Left forelimb (tissue), 1 donor: ENCODE data around the gene PEMT.

Source experiments
- DNase-seq: peaks from one replicate; pipeline ENCODE4 v3.0.0-alpha.2; 2018; ENCODE audit warnings: low spot score

PEMT gene

DNA sequence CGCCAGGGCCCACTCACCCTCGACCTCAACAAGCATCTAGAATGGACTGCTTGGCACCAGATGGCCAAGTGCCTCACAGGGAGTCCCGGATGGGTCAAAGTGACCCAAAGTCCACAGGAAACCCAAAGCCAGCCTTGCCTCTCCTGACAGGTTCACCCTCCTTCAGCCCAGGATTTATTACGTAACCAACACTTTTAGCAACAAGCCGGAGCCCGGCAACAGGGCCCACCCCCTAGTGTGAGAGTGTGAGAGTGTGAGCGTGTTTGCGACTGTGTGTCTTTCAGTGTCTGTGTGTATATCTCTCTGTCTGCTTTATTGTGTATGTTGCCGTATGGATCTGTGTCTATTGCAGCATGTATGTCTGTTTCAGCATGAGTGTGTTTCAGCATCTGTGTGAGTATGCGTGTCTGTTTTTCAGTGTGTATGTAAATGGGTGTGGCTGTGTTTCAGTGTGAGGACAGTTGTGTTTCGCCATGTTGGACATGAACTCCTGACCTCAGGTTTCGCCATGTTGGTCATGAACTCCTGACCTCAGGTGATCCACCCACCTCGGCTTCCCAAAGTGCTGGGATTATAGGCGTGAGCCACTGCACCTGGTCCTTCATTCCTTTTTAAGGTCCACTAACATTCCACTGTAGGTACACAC, 13.7 kb upstream of the PEMT start:
- DNase-seq = no peak

DNA sequence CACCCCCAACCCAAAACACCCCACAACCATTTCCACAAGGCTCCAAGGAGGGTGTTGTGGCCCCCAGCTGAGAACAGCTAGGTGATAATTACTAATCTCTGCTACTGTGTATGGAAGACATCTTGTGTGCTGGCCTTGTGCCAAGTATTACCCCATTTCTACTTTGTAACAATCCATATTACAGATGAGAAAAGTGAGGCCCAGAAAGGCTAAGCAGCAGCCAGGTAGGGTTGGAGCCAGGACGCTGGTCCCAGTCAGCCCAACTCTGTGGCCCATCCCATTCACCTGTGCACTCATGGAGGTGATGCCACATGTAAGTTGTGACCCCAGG, 12.4 kb upstream of the PEMT start:
- DNase-seq = no peak

DNA sequence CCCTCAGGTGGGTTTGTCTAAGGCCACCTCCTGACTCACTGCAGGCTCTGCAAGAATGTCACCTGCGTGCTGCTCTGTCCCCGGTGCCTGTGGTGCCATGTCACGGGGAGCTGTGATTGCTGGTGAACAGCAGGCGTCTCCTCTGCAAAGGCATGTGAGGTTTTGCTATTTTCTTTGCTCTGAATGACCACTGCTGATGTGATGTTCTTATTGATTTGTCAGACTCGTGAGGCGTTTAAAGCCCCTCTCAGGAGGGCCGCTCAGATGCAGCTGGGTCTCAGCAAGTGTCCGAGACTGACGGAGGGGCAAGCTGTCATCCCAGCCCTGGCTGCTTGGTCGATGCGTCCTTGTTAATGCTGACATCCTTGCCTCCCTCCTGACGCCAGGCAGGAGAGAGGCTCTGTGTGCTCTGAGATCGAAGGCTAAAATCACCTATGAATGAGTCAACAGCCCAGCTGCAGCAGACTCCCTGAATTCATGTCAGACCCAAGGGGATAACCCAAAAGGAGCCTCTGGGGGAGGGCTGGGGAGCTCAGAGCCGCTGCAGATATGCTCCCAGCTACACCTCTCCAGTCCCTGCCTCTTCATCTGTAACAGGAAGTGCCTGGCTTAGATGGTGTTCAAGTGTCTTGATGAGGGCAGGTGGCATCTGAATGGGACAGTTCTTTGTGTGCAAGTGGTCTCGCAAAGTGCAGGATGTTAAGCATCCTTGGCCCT, 11.8 kb upstream of the PEMT start:
- no peak for DNase-seq

DNA sequence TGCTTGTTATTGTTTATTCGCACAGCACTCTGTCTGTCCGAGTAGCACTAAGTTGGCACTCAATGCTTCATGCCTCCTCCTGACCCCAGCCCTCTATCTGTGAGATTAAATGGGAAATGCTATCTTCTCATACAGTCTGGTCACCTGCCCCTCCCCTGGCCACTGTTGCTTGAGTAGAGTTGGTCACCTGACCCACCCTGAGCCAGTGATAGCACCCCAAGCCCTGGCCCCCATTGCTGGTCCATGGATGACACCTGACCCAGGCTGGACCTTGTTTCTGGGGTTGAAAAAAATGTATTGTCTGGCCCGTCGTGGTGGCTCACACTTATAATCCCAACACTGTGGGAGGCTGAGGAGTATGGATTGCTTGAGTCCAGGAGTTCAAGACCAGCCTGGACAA, 8.5 kb upstream of the PEMT start:
- DNase-seq = no peak

DNA sequence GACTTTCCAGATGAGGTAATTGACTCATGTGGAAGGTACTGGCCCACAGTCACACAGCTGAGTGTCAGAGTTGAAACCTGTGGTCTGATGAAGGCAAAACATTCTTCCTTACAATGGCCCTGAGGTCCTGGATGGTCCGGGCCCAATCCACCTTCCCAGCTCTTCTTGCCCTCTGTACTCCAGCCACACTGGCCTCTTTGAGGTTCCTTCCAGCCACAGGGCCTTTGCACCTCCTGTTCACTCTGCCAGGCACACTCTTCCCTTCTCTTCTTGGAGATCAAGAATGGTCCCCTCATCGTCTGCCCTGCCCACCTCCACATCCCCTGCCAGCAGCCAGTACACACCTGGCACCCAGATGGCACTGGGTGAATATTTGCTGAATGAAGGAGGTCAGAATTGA, 6.5 kb upstream of the PEMT start:
- no peak for DNase-seq

DNA sequence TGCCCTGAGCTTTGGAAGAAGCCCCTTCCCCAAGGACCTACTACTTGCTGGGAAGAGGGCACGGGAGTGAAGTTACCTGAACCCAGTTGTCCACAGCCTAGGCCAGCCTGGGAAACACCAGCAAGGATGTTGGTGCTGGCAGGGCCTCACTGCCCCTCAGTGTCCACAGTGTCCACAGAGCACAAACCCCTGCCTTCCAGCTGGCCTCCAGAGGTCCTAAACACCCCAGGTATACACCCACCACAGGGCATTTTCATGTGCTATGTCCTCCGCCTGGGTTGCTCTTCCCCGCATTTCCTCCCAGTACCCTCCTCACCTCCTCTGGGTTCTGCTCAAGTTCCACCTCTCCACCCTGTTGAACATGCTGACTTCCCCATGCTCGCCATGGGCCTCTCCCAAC, 4.2 kb upstream of the PEMT start:
- DNase-seq = no peak

DNA sequence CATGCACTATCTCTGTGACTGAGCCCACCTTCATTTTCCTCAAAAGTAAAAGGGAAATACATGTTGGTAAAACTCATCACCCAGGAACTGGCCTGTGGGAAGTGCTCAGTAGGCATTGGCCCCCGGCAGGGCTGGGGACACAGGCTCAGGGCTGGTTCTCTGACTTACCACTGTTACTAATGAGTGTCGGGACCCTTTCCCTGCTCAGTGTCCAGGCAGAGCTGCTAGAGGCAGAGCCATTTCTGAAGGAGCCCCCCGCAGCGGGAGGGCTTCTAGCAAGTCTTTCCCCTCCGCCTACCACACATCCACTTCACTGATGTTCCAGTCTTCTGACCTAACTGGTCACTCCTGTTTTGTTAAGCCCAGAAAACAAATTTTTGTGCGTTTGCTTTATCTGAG, 1.7 kb upstream of the PEMT start:
- DNase-seq = no peak

DNA sequence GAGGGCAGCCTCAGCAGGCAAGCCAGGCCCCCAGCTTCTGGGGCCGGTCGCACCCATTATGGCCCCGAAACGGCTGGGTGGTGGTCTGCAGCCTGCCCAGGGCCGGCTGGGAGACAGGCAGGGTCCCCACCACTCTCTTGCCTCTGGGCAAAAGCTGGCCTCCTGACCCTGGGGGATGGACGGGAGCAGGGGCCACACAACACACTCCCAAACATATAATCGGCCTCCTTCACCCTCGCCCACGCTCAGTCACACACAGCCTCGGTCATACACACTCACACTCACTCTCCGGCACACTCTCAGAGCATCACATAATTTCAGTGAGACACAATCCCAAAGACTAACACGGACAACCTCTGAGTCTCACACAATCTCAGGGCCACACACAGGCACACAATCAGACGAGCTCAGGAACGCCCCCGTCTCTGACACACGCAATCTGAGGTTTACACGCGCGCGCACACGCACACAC, 589 bp downstream of the PEMT start:
- DNase-seq = no peak

DNA sequence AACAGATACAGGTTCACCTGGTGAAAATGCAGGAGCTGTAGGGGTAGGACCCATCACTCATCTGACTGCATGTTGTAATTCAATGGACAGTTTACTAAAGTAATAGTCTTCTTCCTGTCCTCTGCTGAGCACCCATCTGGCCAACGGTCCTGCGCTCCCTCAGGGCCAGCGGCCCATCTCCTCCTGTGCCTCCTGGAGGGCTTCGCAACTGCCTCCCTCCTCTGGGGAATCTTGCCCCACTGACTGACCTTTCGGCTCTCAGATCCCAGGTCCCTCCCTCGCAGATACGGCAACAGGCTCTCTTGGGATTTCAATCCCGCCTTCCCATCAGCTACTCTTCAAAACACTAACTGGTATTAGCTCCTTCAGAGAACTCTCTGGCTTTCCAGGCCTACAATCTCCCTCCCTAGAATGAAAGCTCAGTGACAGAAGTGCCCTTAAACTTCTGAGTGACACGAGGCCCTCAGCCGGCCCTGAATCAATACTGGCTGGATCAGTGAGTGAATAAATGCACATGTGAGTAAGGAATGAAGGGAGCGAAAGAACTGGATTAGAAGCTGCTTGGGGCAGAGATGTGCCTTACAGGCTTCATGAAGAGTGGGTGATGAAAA, 1.3 kb downstream of the PEMT start:
- DNase-seq = no peak

DNA sequence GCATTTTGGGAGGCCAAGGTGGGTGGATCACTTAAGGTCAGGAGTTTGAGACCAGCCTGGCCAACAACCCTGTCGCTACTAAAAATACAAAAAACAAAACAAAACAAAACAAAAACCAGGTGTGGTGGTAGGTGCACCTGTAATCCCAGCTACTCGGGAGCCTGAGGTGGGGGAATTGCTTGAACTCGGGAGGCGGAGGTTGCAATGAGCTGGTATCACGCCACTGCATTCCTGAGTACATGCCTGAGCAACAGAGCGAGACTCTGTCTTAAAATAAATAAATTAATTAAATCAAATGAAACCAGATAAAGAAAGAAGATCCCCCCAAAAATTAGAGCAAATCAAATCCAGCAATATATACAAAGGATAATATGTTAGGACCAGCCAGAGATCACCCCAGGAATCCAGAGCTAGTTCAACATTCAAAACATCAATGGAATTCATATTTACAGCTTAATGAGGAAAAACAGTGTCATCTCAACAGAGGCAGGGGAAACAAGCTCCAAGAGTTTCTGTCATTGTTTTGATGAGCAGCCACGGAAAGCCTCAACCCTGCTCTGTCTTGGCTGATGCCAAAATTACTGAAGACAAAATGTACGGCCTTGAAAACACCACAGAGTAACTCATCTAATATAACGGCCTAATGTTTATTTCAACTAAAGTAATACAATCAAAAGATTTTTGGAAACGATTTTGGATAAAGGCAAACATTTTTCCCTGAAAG, 3.7 kb downstream of the PEMT start:
- no peak for DNase-seq

DNA sequence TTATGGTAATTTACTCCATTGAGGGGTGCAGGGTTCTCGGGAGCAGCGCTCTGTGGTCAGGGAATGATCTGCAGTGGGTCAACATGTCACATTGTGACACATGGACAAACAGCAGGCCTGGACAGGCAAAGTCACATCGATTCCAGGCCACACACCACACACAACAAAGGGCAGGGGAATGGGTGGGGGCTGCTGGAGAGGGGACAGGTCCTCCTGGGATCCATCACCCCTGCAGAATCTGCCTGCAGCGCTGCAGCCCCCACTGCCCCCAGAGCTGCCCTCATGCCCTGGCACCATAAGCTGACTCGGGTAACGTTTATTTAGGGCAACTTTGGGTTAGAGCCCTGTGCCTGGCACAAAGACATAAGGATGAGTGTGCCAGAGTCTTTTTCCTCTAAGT, 9.1 kb downstream of the PEMT start:
- no peak for DNase-seq

DNA sequence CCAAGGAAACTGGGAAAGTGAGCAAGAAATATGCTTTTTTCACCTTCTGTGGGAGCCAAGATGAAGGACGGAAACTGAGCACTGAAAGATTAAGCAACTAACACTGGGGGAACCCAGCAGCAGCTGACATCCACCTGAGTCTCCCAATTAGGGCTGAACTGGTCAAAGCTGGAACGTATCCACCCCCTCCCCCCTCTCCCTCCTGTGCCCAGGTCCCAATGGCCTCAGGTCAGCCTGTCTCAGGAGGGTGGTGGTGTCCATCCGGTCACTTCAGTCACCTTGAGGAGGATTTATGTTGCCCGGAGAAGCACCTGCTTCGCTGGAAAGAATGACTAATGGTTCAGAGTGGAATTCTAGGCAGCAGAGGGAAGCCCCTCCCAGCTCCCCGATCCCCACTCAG, 10.0 kb downstream of the PEMT start:
- no peak for DNase-seq

DNA sequence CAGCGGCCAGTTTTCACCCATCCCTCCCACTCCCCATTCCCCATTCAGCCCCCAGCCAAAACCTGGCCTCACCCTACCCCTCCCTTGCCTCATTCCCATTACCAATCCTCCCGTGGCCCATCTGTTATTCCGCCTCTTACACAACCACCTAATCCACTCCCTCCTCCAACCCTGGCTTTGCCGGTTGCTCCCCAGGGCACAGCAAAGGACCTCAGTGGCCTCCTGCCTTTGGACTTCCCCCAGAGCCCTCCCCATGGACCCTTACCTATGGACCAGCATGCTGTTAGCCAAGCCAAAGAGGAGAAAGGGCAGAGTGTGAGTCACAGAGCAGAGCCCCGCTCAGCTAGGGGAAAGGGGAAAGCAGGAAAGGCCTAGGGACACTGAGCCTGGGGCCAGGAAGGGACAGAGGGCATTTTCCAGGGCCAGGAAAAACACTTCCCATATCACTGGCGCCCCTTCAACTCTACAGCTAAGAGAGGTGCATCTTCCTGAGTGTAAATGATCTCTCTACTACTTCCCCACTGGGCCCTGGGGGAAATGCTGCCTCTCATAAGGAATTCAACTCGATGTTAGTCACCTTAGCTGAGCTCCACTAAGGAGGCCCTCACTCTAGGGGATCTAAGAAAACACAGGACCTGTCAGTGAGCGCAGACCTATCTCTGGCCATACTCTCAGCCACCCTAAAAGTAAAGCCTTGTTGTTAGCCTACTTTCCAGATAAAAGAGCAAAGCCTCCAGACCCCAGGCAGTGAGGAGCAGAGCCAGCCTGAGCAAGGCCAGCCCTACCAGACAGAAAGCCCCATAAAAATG, 10.6 kb downstream of the PEMT start:
- no peak for DNase-seq

DNA sequence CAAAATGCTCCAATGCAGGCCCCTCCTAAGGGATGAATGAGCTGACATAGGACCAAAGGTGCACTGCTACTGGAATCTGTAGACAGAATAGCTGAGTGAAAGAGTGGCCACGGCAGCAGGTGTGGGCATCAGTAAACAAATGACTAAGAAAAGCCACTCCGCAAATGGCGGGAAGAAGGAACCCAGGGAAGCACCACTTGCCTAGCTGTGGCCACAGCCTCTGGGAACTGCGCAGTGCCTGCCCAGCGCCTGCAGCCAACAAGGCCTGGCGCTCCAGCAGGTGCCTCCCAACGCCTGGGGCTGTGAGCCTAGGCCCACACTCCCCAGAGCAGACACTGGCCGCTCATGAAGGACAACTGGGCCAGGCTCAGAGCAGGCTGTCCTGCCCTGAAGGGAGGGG, 11.8 kb downstream of the PEMT start:
- no peak for DNase-seq

DNA sequence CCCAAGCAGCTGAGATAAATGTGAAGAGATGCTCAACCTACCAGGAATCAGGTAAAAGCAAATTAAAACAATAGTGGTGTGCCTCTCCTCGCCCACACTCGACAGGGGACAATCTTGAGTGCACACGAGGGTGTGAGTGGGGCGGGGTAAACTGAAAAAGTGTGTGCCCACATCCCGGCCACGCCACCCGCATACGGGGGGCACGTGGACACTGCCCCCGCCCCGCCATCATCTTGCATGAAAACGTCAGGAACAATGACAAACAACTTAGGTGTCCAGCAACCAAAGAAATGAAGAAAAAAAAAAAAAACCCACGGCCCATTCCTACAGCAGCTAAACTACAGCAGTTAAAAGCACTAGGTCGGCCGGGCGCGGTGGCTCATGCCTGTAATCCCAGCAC, 14.1 kb downstream of the PEMT start:
- DNase-seq = no peak

DNA sequence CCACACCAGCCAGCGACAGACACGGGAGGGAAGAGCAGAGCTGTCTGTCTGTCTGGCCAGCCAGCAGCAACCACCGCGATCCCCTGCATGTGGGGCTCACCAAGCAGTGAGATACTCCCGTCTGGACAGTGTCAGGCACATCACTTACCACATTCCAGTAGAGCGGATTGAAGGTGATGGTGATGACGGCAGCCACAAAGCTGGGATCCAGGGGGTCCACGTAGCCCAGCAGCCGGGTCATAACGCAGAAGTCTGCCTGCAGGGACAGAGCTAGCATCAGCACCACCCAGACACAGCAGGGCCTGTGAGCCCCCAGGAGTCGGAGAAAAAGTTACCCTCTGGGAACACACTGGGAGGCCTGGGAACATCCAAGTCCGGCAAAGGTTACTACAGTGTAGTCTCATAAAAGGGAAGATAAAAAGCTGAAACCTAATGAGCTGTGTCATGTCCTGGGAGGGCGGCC, 14.7 kb downstream of the PEMT start:
- no peak for DNase-seq

DNA sequence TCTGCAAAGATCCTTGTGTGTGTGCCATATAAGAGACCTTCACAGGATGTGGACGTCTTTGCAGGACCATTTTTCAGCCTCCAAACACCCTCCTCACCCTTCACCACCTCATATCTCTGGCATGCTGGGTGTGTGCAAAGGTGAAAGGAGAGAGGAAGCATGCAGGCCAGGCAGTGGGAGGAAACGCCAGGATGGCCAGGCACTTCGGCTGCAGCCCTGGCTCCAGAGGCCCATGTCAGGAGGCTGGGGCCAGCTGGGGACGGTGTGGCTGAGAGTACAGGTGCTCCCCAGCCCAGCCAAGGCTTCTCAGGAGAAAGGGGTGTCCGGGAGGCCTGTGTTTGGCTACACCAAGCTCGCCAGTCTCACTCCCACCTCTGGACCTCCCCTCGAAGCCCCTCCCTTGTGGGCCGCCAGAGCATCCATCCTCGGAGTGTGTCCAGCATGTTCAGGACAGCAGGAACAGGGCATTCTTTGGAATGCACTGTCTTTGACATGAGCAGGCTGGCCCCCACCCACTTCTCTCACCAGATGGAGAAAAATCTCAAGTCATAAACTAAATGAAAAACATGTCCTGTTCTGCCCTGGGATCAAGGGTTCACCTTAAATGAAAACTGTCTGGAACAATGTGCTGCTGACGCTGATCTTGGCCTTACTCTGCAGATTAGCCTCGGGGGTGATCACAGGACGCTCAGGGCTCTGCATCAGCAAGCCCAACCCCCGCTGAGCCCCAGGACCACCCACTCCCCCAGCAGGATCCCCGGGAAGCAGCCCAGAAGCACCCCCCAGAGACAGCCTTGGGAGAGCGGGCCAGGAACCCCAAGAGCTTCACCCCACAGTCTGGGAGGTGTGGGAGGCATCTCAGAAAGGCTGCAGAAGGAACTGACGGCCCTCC, 15.9 kb downstream of the PEMT start:
- DNase-seq = no peak

DNA sequence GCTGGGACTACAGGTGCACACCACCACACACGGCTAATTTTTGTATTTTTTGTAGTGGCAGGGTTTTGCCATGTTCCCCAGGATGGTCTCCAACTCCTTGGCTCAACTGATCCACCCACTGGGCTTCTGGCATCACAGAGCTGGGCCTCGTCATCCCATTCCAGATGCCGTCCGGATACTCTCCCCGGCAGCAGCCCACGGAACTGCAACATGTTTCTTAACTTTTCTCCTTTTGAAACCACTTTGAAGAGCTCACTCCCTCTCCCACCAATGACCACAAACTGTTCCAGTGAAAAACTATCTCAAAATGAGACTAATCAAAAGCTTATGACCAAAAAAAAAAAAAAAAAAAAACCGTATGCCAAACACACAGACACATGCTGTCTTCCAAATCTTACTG, 17.6 kb downstream of the PEMT start:
- no peak for DNase-seq

DNA sequence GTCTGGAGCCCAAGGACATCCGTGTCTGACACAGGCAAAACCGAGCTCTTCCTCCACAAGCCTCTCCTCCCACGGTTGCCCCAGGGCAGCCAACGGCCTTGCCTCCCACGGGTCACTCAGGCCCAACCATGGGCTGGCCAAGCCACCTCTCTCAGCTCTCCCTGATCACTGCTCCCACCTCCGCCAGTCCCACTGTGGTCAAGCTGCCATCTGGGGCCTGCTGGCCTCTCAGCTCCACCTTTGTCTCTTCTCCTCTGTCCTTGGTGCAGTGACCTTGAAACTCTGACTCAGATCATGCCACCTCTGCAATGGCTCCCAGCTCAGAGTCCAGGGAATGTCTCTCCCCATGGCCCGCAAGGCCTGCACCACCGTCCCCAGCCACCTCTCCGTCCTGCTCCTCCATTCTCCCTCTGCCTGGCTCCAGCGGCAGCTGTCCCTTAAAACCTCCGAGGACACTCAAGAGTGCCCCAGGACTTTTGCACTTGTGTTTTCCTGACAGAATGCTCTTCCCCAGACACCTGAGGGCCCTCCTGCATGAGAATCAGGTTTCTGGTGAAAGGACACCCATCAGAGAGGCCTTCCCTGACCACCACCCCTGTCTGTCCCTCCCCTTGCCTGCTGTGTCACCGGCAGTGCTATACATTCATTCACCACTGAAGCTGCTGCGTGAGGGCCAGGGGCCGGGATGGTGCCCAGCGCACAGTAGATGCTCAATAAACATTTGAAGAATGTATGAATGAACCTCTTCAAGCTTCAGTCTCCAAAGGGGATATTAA, 19.3 kb downstream of the PEMT start:
- no peak for DNase-seq
